Fibroblast of lung (primary cell): ENCODE data around the gene PTGR1. TPM values are rescaled to one million over a fixed set of nuclear protein-coding genes. Genes with fewer than 3 reads are reported as not detected.
"Not testable (repeated sequence)": the region's sequence is repeated elsewhere in the genome, so short reads cannot be mapped to it uniquely, and the experiment has no call there.

Source experiments
- DNase-seq, 2 donors: peaks; one replicate each; pipeline versions ENCODE4 v3.0.0 to v3.0.0-alpha.2; 2010; ENCODE audit warnings: low read depth in 2 of 2
- H2AFZ ChIP-seq: 2 replicates; pipeline ENCODE4 v1.5.1; 2012; ENCODE audit warnings: low read length, control low read depth, inconsistent platforms
- H3K27ac ChIP-seq: 2 replicates; pipeline ENCODE4 v1.5.1; 2011; ENCODE audit warnings: low read length, control low read depth; ENCODE audit not compliant: insufficient read depth
- H3K27me3 ChIP-seq: 2 replicates; pipeline ENCODE4 v1.5.1; 2011; ENCODE audit warnings: mild to moderate bottlenecking, low read length; ENCODE audit not compliant: control insufficient read depth, insufficient read depth
- H3K36me3 ChIP-seq: 2 replicates; pipeline ENCODE4 v1.5.1; 2011; ENCODE audit warnings: low read length; ENCODE audit not compliant: control insufficient read depth, insufficient read depth
- H3K4me1 ChIP-seq: 2 replicates; pipeline ENCODE4 v1.5.1; 2011; ENCODE audit warnings: low read length; ENCODE audit not compliant: control insufficient read depth, insufficient read depth; ENCODE audit errors: extremely low read depth
- H3K4me2 ChIP-seq: 2 replicates; pipeline ENCODE4 v1.5.1; 2011; ENCODE audit warnings: low read length, control low read depth; ENCODE audit not compliant: insufficient read depth; ENCODE audit errors: extremely low read depth
- H3K4me3 ChIP-seq, 4 experiments: fragments of 200-600 bp in 1 of 4; sonication (generic) in 1 of 4; replicated peaks in 1 of 4; 2 replicates each; pipeline ENCODE4 v1.5.1; 2011 to 2016; ENCODE audit warnings: low read length in 4 of 4, low read depth in 3 of 4, mild to moderate bottlenecking in 3 of 4, control low read depth in 2 of 4, inconsistent platforms in 1 of 4, mixed read lengths in 1 of 4; ENCODE audit not compliant: insufficient read depth in 1 of 4; ENCODE audit errors: control extremely low read depth in 1 of 4
- H3K79me2 ChIP-seq: 2 replicates; pipeline ENCODE4 v1.5.1; 2012; ENCODE audit warnings: mild to moderate bottlenecking, low read length, inconsistent platforms; ENCODE audit not compliant: control insufficient read depth, insufficient read depth
- H3K9ac ChIP-seq: 2 replicates; pipeline ENCODE4 v1.5.1; 2011; ENCODE audit warnings: mild to moderate bottlenecking, low read length, control low read depth; ENCODE audit not compliant: insufficient read depth
- H3K9me3 ChIP-seq: 2 replicates; pipeline ENCODE4 v1.5.1; 2012; ENCODE audit warnings: low read depth, low read length; ENCODE audit not compliant: control insufficient read depth, insufficient read depth
- H4K20me1 ChIP-seq: 2 replicates; pipeline ENCODE4 v1.5.1; 2011; ENCODE audit warnings: low read length; ENCODE audit not compliant: control insufficient read depth, insufficient read depth; ENCODE audit errors: extremely low read depth
- EZH2 ChIP-seq: IDR thresholded peaks from 2 replicates; pipeline ENCODE4 v1.5.1; 2012; ENCODE audit warnings: low read length, control low read depth, mild to moderate bottlenecking; ENCODE audit errors: missing control alignments
- polyA plus RNA-seq, 2 donors: library from polyadenylated mRNA; depleted of rRNA in 1 of 2; stranded (reverse) in 1 of 2; unstranded in 1 of 2; fragments of >200 nt; gene quantifications; 2 replicates each; pipeline ENCODE4 v1.2.1, GENCODE V29; 2011 to 2012; ENCODE audit warnings: missing spikeins in 1 of 2
- total RNA-seq: library from RNA; depleted of rRNA; stranded (reverse); fragments of >200 nt; gene quantifications from 2 replicates; pipeline ENCODE4 v1.2.1, GENCODE V29; 2014
- TF ChIP-seq, protein P1 (sequence below), 2 donors: IDR thresholded peaks in 1 of 2; conservative IDR thresholded peaks in 1 of 2; 1 replicate in 1 of 2; 2 replicates in 1 of 2; pipeline ENCODE4 v1.5.1; 2011 to 2012; ENCODE audit warnings: low read length in 2 of 2, control low read depth in 1 of 2, inconsistent platforms in 1 of 2, low read depth in 1 of 2, mild to moderate bottlenecking in 1 of 2

Gene PTGR1
- total and polyA plus RNA-seq, 2 donors (not counting 1 experiment from before 2014, with no cell fraction given) = 126 to 137 TPM

DNA sequence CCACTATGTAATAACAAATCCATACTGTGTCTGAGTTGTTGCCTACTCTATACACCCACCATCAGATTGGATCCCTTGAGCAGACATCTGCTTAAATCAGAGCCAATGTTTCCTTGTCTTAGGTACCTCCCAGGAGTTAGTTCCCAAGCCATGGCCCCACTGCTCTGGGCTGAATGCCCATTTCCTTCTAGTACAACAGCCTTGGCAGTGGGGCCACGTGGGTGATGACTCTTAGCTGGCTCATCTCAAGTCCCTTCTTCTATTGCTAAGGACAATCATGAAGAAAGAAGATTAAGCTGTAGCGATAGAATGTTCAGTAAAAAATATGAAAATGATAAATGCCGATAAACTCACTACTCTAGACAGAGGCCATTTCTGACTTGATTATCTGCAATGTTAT lies 16.6 kb downstream of the PTGR1 start:
- H3K27me3 ChIP-seq = no peaks in the 10 kb centered on the region
- no peaks in the 10 kb centered on the region for H3K9me3 ChIP-seq
- H3K4me3 ChIP-seq = no peak overlapping the region
- peak; percentile 35 to 45 for DNase-seq
- H2AFZ ChIP-seq = no peak overlapping the region
- no peak overlapping the region for H3K9ac ChIP-seq
- H3K79me2 ChIP-seq = no peaks in the 10 kb centered on the region
- H3K36me3 ChIP-seq = peaks cover 17% of the 10 kb centered on the region
- H4K20me1 ChIP-seq = no peaks in the 10 kb centered on the region
- H3K4me1 ChIP-seq = no peaks in the 10 kb centered on the region
- no peak overlapping the region for H3K27ac ChIP-seq
- TF ChIP-seq, protein P1, sequence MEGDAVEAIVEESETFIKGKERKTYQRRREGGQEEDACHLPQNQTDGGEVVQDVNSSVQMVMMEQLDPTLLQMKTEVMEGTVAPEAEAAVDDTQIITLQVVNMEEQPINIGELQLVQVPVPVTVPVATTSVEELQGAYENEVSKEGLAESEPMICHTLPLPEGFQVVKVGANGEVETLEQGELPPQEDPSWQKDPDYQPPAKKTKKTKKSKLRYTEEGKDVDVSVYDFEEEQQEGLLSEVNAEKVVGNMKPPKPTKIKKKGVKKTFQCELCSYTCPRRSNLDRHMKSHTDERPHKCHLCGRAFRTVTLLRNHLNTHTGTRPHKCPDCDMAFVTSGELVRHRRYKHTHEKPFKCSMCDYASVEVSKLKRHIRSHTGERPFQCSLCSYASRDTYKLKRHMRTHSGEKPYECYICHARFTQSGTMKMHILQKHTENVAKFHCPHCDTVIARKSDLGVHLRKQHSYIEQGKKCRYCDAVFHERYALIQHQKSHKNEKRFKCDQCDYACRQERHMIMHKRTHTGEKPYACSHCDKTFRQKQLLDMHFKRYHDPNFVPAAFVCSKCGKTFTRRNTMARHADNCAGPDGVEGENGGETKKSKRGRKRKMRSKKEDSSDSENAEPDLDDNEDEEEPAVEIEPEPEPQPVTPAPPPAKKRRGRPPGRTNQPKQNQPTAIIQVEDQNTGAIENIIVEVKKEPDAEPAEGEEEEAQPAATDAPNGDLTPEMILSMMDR (conservative IDR thresholded peaks at IDR 0.05 in 1 of 2, IDR thresholded peaks at IDR 0.05 in 1 of 2; ENCODE audit: low read depth in 1 of 2, low read length in 2 of 2) = no peak
- no peak for TF ChIP-seq EZH2
- H3K4me2 ChIP-seq = no peak overlapping the region

DNA sequence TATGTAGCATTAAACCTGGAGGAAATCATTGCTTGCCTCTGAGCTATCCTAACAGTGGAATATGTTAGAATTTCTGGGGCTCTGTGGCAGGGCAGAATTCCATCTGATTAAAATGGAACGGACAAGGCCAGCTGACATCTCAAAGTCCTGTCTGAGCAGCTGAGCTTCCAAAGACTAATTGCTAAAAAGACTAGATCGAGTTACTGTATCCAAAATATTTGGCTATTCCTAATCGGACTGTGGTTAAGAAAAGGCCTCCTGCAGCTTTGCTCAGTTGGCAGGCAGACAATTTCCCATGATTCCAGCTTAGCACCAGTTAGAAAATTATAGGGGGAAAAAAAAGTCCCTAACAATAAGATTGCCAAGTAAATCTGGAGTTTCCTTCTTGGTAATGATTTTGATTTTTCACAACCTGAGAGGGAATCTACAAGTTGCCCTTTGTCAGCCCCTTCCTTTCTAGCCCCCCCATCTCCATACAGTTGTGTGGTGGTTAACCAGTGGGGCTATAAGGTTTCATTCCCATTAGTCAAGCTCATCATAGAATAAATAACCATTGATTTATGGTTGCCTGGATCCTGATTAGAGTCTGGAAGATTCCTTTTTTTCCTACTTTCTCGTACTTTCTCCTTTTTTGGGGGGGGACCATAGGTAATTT lies 26.4 kb downstream of the PTGR1 start:
- no peaks in the 10 kb centered on the region for H3K27me3 ChIP-seq
- H3K9ac ChIP-seq = no peak overlapping the region
- H3K4me2 ChIP-seq = no peak overlapping the region
- H3K4me1 ChIP-seq = no peaks in the 10 kb centered on the region
- no peaks in the 10 kb centered on the region for H3K9me3 ChIP-seq
- H3K36me3 ChIP-seq = peaks cover 11% of the 10 kb centered on the region
- H2AFZ ChIP-seq = no peak overlapping the region
- H4K20me1 ChIP-seq = no peaks in the 10 kb centered on the region
- no peak for TF ChIP-seq EZH2
- TF ChIP-seq, protein P1 (conservative IDR thresholded peaks at IDR 0.05 in 1 of 2, IDR thresholded peaks at IDR 0.05 in 1 of 2; ENCODE audit: low read depth in 1 of 2, low read length in 2 of 2) = no peak
- no peak overlapping the region for H3K27ac ChIP-seq
- no peaks in the 10 kb centered on the region for H3K79me2 ChIP-seq
- peak; percentile 95 to 96 for DNase-seq
- no peak overlapping the region for H3K4me3 ChIP-seq

DNA sequence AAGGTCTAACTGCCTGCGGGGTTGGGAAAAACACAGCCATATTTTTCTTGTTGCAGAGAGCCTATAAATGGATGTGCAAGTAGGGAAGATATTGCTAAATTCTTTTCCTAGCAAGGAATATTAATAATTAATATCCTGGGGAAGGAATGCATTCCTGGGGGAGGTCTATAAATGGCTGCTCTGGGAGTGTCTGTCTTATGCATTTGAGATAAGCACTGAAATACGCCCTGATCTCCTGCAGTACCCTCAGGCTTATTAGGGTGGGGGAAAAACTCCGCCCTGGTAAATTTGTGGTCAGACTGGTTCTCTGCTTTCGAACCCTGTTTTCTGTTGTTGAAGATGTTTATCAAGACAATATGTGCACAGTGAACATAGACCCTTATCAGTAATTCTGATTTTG lies 31.3 kb downstream of the PTGR1 start:
- H3K4me1 ChIP-seq, H3K27me3 ChIP-seq, H3K27ac ChIP-seq, H3K4me3 ChIP-seq, H3K9ac ChIP-seq, H2AFZ ChIP-seq, H3K9me3 ChIP-seq, H3K4me2 ChIP-seq, H3K79me2 ChIP-seq, H4K20me1 ChIP-seq: not testable (repeated sequence)
- DNase-seq = peak in 1 of 2 donors; percentile 3
- H3K36me3 ChIP-seq = peaks cover 14% of the 10 kb centered on the region
